HG03457 (cell line): Measurements from ENCODE around the gene DHX15.
A peak's percentile ranks its signal among the peaks of the same experiment; 100 is the strongest.
"Not testable (repeated sequence)": the region's sequence is repeated elsewhere in the genome, so short reads cannot be mapped to it uniquely, and the experiment has no call there.

Source experiments
- ATAC-seq: cut with Tn5 transposase; IDR thresholded peaks from one replicate; pipeline ENCODE4 v1.9.1; 2021; ENCODE audit warnings: moderate number of reproducible peaks; ENCODE audit not compliant: unreplicated experiment

DHX15 gene

GRCh38 chr4:24550441-24551175 lies 33.7 kb downstream of the DHX15 start:
- ATAC-seq: no peak

GRCh38 chr4:24547979-24548378 lies 36.4 kb downstream of the DHX15 start:
- no peak for ATAC-seq

GRCh38 chr4:24544208-24544988 lies 40.0 kb downstream of the DHX15 start:
- no peak for ATAC-seq

GRCh38 chr4:24537025-24537424 lies 47.3 kb downstream of the DHX15 start:
- ATAC-seq: no peak

GRCh38 chr4:24535399-24535798 lies 49.0 kb downstream of the DHX15 start:
- ATAC-seq: no peak

- ATAC-seq: no peak
Measured at GRCh38 chr4:24533364-24533763, 51.0 kb downstream of the DHX15 start.

GRCh38 chr4:24529555-24529954 lies 54.8 kb downstream of the DHX15 start:
- peak; percentile 88 for ATAC-seq

- no peak for ATAC-seq
Measured at GRCh38 chr4:24527371-24527770, 57.0 kb downstream of the DHX15 start.

- ATAC-seq: no peak
Measured at GRCh38 chr4:24521544-24521943, 62.8 kb downstream of the DHX15 start.

GRCh38 chr4:24519649-24520048 lies 64.7 kb downstream of the DHX15 start:
- no peak for ATAC-seq

- no peak for ATAC-seq
Measured at GRCh38 chr4:24517676-24518075, 66.7 kb downstream of the DHX15 start.

GRCh38 chr4:24516926-24517325 lies 67.4 kb downstream of the DHX15 start:
- ATAC-seq: no peak

- no peak for ATAC-seq
Measured at GRCh38 chr4:24515698-24516097, 68.7 kb downstream of the DHX15 start.

- no peak for ATAC-seq
Measured at GRCh38 chr4:24514808-24515207, 69.5 kb downstream of the DHX15 start.

- no peak for ATAC-seq
Measured at GRCh38 chr4:24513718-24514117, 70.6 kb downstream of the DHX15 start.

GRCh38 chr4:24511371-24512063 lies 72.8 kb downstream of the DHX15 start:
- ATAC-seq: no peak

- ATAC-seq: no peak
Measured at GRCh38 chr4:24510091-24510490, 74.3 kb downstream of the DHX15 start.

GRCh38 chr4:24508541-24508940 lies 75.8 kb downstream of the DHX15 start:
- ATAC-seq: no peak

- ATAC-seq: no peak
Measured at GRCh38 chr4:24507439-24507838, 76.9 kb downstream of the DHX15 start.

- not testable (repeated sequence) for ATAC-seq
Measured at GRCh38 chr4:24503090-24503489, 81.3 kb downstream of the DHX15 start.

- ATAC-seq: no peak
Measured at GRCh38 chr4:24497221-24497620, 87.1 kb downstream of the DHX15 start.

- no peak for ATAC-seq
Measured at GRCh38 chr4:24496597-24496996, 87.8 kb downstream of the DHX15 start.
